K562 (cell line): ENCODE data around the gene TRAF3IP3. TPM values are rescaled to one million over a fixed set of nuclear protein-coding genes. Genes with fewer than 3 reads are reported as not detected.

Experiments used
- CBFB ChIP-seq: sonication (generic); formaldehyde crosslinking; IDR thresholded peaks from 2 replicates; pipeline ENCODE4 v1.4.0; 2020; ENCODE audit warnings: mild to moderate bottlenecking, missing genetic modification reagents
- DNMT1 ChIP-seq: fragments of 450-650 bp; IDR thresholded peaks from 2 replicates; pipeline ENCODE4 v1.6.1; 2016; ENCODE audit warnings: antibody characterized with exemption, mild to moderate bottlenecking
- ELF4 ChIP-seq: fragments of 450-650 bp; formaldehyde crosslinking; IDR thresholded peaks from 2 replicates; pipeline ENCODE4 v1.4.0; 2022; ENCODE audit warnings: missing genetic modification characterization
- FOXK2 ChIP-seq, 2 experiments: fragments of 450-650 bp; IDR thresholded peaks in 1 of 2; conservative IDR thresholded peaks in 1 of 2; 2 replicates each; pipeline ENCODE4 v1.6.1; 2016; ENCODE audit warnings: low read depth in 2 of 2, mild to moderate bottlenecking in 1 of 2
- GATA2 ChIP-seq: sonication (generic); formaldehyde crosslinking; IDR thresholded peaks from 2 replicates; pipeline ENCODE4 v1.4.0; 2020; ENCODE audit warnings: mild to moderate bottlenecking, missing genetic modification reagents
- GTF3C2 ChIP-seq: IDR thresholded peaks from 3 replicates; pipeline ENCODE4 v1.6.1; 2011; ENCODE audit warnings: borderline replicate concordance, mild to moderate bottlenecking, moderate library complexity; ENCODE audit not compliant: insufficient read length; ENCODE audit errors: extremely low read depth
- HDAC8 ChIP-seq: fragments of 450-650 bp; IDR thresholded peaks from 2 replicates; pipeline ENCODE4 v1.6.1; 2016; ENCODE audit warnings: mild to moderate bottlenecking, missing genetic modification characterization, moderate library complexity, missing compliant biosample characterization
- HNRNPUL1 ChIP-seq: fragments of 200-400 bp; formaldehyde crosslinking; IDR thresholded peaks from 2 replicates; pipeline ENCODE4 v1.6.1; 2017; ENCODE audit warnings: low read length
- MAFG ChIP-seq: fragments of 450-650 bp; conservative IDR thresholded peaks from 2 replicates; pipeline ENCODE4 v1.6.1; 2016; ENCODE audit warnings: missing genetic modification characterization, missing compliant biosample characterization
- MAX ChIP-seq: sonication (generic); formaldehyde crosslinking; IDR thresholded peaks from 2 replicates; pipeline ENCODE4 v1.9.0; 2022; ENCODE audit warnings: mild to moderate bottlenecking, missing genetic modification reagents
- NR2C2 ChIP-seq, 2 experiments: fragments of 200-800 bp in 1 of 2; sonication (Bioruptor generic) in 1 of 2; sonication (generic) in 1 of 2; formaldehyde crosslinking in 1 of 2; IDR thresholded peaks; 2 replicates each; pipeline versions ENCODE4 v1.6.1 to v1.8.0; 2016 to 2022; ENCODE audit warnings: mild to moderate bottlenecking in 1 of 2, missing compliant biosample characterization in 1 of 2, missing genetic modification characterization in 1 of 2, missing genetic modification reagents in 1 of 2
- NR4A1 ChIP-seq, 2 experiments: fragments of 250-450 bp in 1 of 2; fragments of 450-650 bp in 1 of 2; sonication (Bioruptor Pico) in 1 of 2; IDR thresholded peaks; 2 replicates each; pipeline versions ENCODE4 v1.4.0 to v1.6.1; 2016 to 2020; ENCODE audit warnings: mild to moderate bottlenecking in 2 of 2, missing compliant biosample characterization in 1 of 2, missing genetic modification characterization in 1 of 2, moderate library complexity in 1 of 2
- POLR3G ChIP-seq: IDR thresholded peaks from 2 replicates; pipeline ENCODE4 v1.6.1; 2011; ENCODE audit not compliant: insufficient read length, insufficient replicate concordance; ENCODE audit errors: extremely low read depth
- RFX7 ChIP-seq: fragments of 250-450 bp; sonication (Bioruptor Pico); IDR thresholded peaks from 2 replicates; pipeline ENCODE4 v1.5.1; 2021; ENCODE audit warnings: mild to moderate bottlenecking
- SAFB ChIP-seq: fragments of 200-400 bp; formaldehyde crosslinking; IDR thresholded peaks from 2 replicates; pipeline ENCODE4 v1.6.1; 2017; ENCODE audit warnings: low read depth, low read length, borderline replicate concordance
- SMAD4 ChIP-seq: fragments of 250-450 bp; sonication (Bioruptor Pico); conservative IDR thresholded peaks from 2 replicates; pipeline ENCODE4 v1.8.0; 2021; ENCODE audit warnings: inconsistent platforms, mild to moderate bottlenecking, moderate library complexity
- STAT5A ChIP-seq: IDR thresholded peaks from 2 replicates; pipeline ENCODE4 v1.6.1; 2012; ENCODE audit warnings: low read length, inconsistent platforms, borderline replicate concordance
- TOE1 ChIP-seq, 2 experiments: fragments of 450-650 bp in 1 of 2; sonication (generic) in 1 of 2; formaldehyde crosslinking in 1 of 2; IDR thresholded peaks; 2 replicates each; pipeline versions ENCODE4 v1.7.1 to v1.8.0; 2016 to 2022; ENCODE audit warnings: borderline replicate concordance in 2 of 2, mild to moderate bottlenecking in 2 of 2, antibody characterized with exemption in 1 of 2, inconsistent platforms in 1 of 2, low read depth in 1 of 2, missing genetic modification reagents in 1 of 2, moderate library complexity in 1 of 2
- ZNF224 ChIP-seq: sonication (generic); formaldehyde crosslinking; IDR thresholded peaks from 2 replicates; pipeline ENCODE4 v1.8.0; 2022; ENCODE audit warnings: mild to moderate bottlenecking, missing genetic modification reagents
- ZNF239 ChIP-seq: fragments of 250-450 bp; sonication (Bioruptor Pico); IDR thresholded peaks from 2 replicates; pipeline ENCODE4 v1.4.0; 2020; ENCODE audit warnings: mild to moderate bottlenecking
- ZNF263 ChIP-seq: sonication (generic); formaldehyde crosslinking; IDR thresholded peaks from 2 replicates; pipeline ENCODE4 v1.8.0; 2022; ENCODE audit warnings: mild to moderate bottlenecking, missing genetic modification reagents, borderline replicate concordance
- ZNF311 ChIP-seq: fragments of 250-450 bp; sonication (Bioruptor Pico); IDR thresholded peaks from 2 replicates; pipeline ENCODE4 v1.4.0; 2020; ENCODE audit warnings: mild to moderate bottlenecking, moderate library complexity
- ZNF589 ChIP-seq: fragments of 200-800 bp; sonication (Bioruptor generic); IDR thresholded peaks from 2 replicates; pipeline ENCODE4 v1.6.1; 2016; ENCODE audit warnings: low read depth, missing genetic modification characterization, missing compliant biosample characterization
- ZNF766 ChIP-seq: fragments of 200-800 bp; sonication (Bioruptor generic); conservative IDR thresholded peaks from 2 replicates; pipeline ENCODE4 v1.6.1; 2016; ENCODE audit warnings: missing genetic modification characterization, missing compliant biosample characterization
- ZNF79 ChIP-seq: fragments of 250-450 bp; sonication (Bioruptor Pico); IDR thresholded peaks from 2 replicates; pipeline ENCODE4 v1.4.0; 2020; ENCODE audit warnings: low read depth, mild to moderate bottlenecking, moderate library complexity
- ZNF830 ChIP-seq: fragments of 250-450 bp; sonication (Bioruptor Pico); IDR thresholded peaks from 2 replicates; pipeline ENCODE4 v1.5.0; 2021; ENCODE audit warnings: mild to moderate bottlenecking
- polyA plus RNA-seq, 8 experiments: library from polyadenylated mRNA; depleted of rRNA in 4 of 8; stranded (reverse) in 5 of 8; unstranded in 3 of 8; fragments of >200 nt; fragmentation: Nextera tagmentation in 2 of 8; fragmentation: Illumina TruSeq in 1 of 8; extraction: Ambion mirVana in 2 of 8; extraction: Trizol in 1 of 8; gene quantifications; 2 replicates each; pipeline versions ENCODE4 v1.2.1 to v1.2.3, GENCODE V29; 2011 to 2014; ENCODE audit warnings: inconsistent platforms in 1 of 8, missing spikeins in 1 of 8
- total RNA-seq, 7 experiments: library from RNA; depleted of rRNA in 6 of 7; stranded (reverse); fragments of >200 nt in 6 of 7; fragmentation: Illumina TruSeq in 2 of 7; extraction: Trizol in 2 of 7; gene quantifications; 2 replicates each; pipeline versions ENCODE4 v1.2.1 to v1.2.3, GENCODE V29; 2011 to 2021; ENCODE audit warnings: low replicate concordance in 1 of 7

TRAF3IP3 gene
- total and polyA plus RNA-seq, 9 of the 15 experiments (the other 6 are each of a cell fraction or from before 2014, with no cell fraction given): 0.06 to 1.1 (median 0.31) TPM

- TF ChIP-seq HDAC8 (tag): no peak
- TF ChIP-seq ZNF79 (CRISPR knock-in tag): 0 out of 2 replicates have a peak, but pooled peaks have one; percentile 61
- TF ChIP-seq GATA2 (CRISPR knock-in tag): no peak
- TF ChIP-seq ZNF263 (CRISPR knock-in tag): no peak
- TF ChIP-seq MAX (CRISPR knock-in tag): no peak
- no peak for TF ChIP-seq NR4A1 (CRISPR knock-in tag; IDR thresholded peaks at IDR 0.05)
- TF ChIP-seq NR4A1 (tag; IDR thresholded peaks at IDR 0.05): no peak
- peak; percentile 40; the same call in 1 of the 2 replicates for TF ChIP-seq SMAD4 (CRISPR knock-in tag)
- no peak; the same call in 1 of the 2 replicates for TF ChIP-seq STAT5A
- TF ChIP-seq MAFG (tag): 0 out of 2 replicates have a peak, but pooled peaks have one; percentile 44
- TF ChIP-seq SAFB: no peak
- TF ChIP-seq NR2C2 (CRISPR knock-in tag; IDR thresholded peaks at IDR 0.05): no peak
- no peak; the same call in 1 of the 2 replicates for TF ChIP-seq NR2C2 (tag; IDR thresholded peaks at IDR 0.05)
- no peak; the same call in 1 of the 2 replicates for TF ChIP-seq ELF4 (CRISPR knock-in tag)
- 0 out of 2 replicates have a peak, but pooled peaks have one; percentile 8 for TF ChIP-seq ZNF766 (CRISPR knock-in tag)
- no peak for TF ChIP-seq ZNF589
- no peak for TF ChIP-seq POLR3G
- no peak for TF ChIP-seq DNMT1
- no peak for TF ChIP-seq RFX7 (CRISPR knock-in tag)
- no peak for TF ChIP-seq HNRNPUL1
- TF ChIP-seq TOE1 (IDR thresholded peaks at IDR 0.05; ENCODE audit: borderline replicate concordance): no peak
- no peak for TF ChIP-seq TOE1 (CRISPR knock-in tag; IDR thresholded peaks at IDR 0.05; ENCODE audit: borderline replicate concordance, low read depth)
- no peak for TF ChIP-seq ZNF224 (CRISPR knock-in tag)
- TF ChIP-seq ZNF239 (CRISPR knock-in tag): peak; percentile 36; the same call in 1 of the 2 replicates
- no peak for TF ChIP-seq ZNF830 (CRISPR knock-in tag)
- TF ChIP-seq CBFB: no peak
- no peak for TF ChIP-seq GTF3C2
- TF ChIP-seq FOXK2 (conservative IDR thresholded peaks at IDR 0.05 in 1 of 2, IDR thresholded peaks at IDR 0.05 in 1 of 2; ENCODE audit: low read depth in 2 of 2): peak; percentile 51 to 77; a peak in 2 of 4 replicates
- no peak for TF ChIP-seq ZNF311 (CRISPR knock-in tag)
Observed at GRCh38 chr1:209808059-209808581, 52.3 kb downstream of the TRAF3IP3 start (continued).
